H1 (cell line): ENCODE results near the gene KLKB1.

ENCODE experiments used
- ATF2 ChIP-seq: IDR thresholded peaks from 2 replicates; pipeline ENCODE4 v1.6.1; 2012; ENCODE audit warnings: low read length, inconsistent platforms
- CHD2 ChIP-seq: IDR thresholded peaks from 2 replicates; pipeline ENCODE4 v1.6.1; 2012; ENCODE audit warnings: low read length, improper control_type of control experiment
- CREB1 ChIP-seq: IDR thresholded peaks from 2 replicates; pipeline ENCODE4 v1.6.1; 2012; ENCODE audit warnings: inconsistent platforms
- CTCF ChIP-seq, 3 experiments: IDR thresholded peaks; 1 replicate in 2 of 3; 2 replicates in 1 of 3; pipeline versions ENCODE4 v1.5.1 to v1.6.1; 2011; ENCODE audit warnings: low read length in 3 of 3, mild to moderate bottlenecking in 3 of 3, inconsistent platforms in 2 of 3, low read depth in 1 of 3, moderate library complexity in 1 of 3; ENCODE audit not compliant: insufficient read depth in 1 of 3; ENCODE audit errors: control extremely low read depth in 1 of 3
- EGR1 ChIP-seq: IDR thresholded peaks from 2 replicates; pipeline ENCODE4 v1.6.1; 2011; ENCODE audit warnings: low read depth, low read length, borderline replicate concordance
- JUN ChIP-seq: IDR thresholded peaks from 2 replicates; pipeline ENCODE4 v1.6.1; 2011; ENCODE audit warnings: low read depth, mild to moderate bottlenecking, improper control_type of control experiment, low read length
- POLR2A ChIP-seq, 2 experiments: IDR thresholded peaks; 1 replicate in 1 of 2; 2 replicates in 1 of 2; pipeline ENCODE4 v1.6.1; 2011; ENCODE audit warnings: low read depth in 2 of 2, low read length in 2 of 2, mild to moderate bottlenecking in 2 of 2; ENCODE audit errors: control extremely low read depth in 1 of 2
- SP2 ChIP-seq: IDR thresholded peaks from 2 replicates; pipeline ENCODE4 v1.6.1; 2012; ENCODE audit warnings: mild to moderate bottlenecking, low read length, inconsistent platforms
- TAF1 ChIP-seq: IDR thresholded peaks from 2 replicates; pipeline ENCODE4 v1.6.1; 2011; ENCODE audit warnings: mild to moderate bottlenecking, low read depth, low read length
- TAF7 ChIP-seq: optimal IDR thresholded peaks from 2 replicates; pipeline ENCODE3; 2011; ENCODE audit warnings: low read depth, mild to moderate bottlenecking, inconsistent platforms, low read length, moderate library complexity, borderline replicate concordance
- ZNF274 ChIP-seq: IDR thresholded peaks from 2 replicates; pipeline ENCODE4 v1.7.0; 2012; ENCODE audit warnings: low read length, borderline replicate concordance; ENCODE audit errors: extremely low read depth

- TF ChIP-seq CREB1 (no peak), POLR2A (IDR thresholded peaks at IDR 0.05; ENCODE audit: control extremely low read depth in 1 of 2, low read depth in 2 of 2, low read length in 2 of 2) (no peak), EGR1 (no peak), CTCF (IDR thresholded peaks at IDR 0.05; ENCODE audit: control extremely low read depth in 1 of 3, insufficient read depth in 1 of 3, low read depth in 1 of 3, low read length in 3 of 3) (no peak), CHD2 (no peak), ATF2 (no peak), ZNF274 (no peak), TAF1 (no peak), JUN (no peak), SP2 (no peak), TAF7 (no peak)
Measured at GRCh38 chr4:186250760-186251159, 23.5 kb downstream of the KLKB1 start.
